Spleen (tissue), 7 donors: ENCODE data around the gene AKT2.

Experiments used
- POLR2A ChIP-seq, 3 donors: fragments of 450-650 bp; IDR thresholded peaks; one replicate each; pipeline ENCODE4 v1.5.1; 2017; ENCODE audit warnings: antibody characterized with exemption in 3 of 3, mild to moderate bottlenecking in 1 of 3
- POLR2AphosphoS5 ChIP-seq, 3 donors: sonication (generic); formaldehyde crosslinking; IDR thresholded peaks; one replicate each; pipeline ENCODE4 v1.5.1; 2017; ENCODE audit warnings: antibody characterized with exemption in 3 of 3
- TF ChIP-seq, protein P1 (sequence below), 11 experiments: fragments of 200-600 bp in 7 of 11; fragments of 450-650 bp in 4 of 11; sonication (generic) in 4 of 11; IDR thresholded peaks in 8 of 11; conservative IDR thresholded peaks in 3 of 11; 1 replicate in 7 of 11; 2 replicates in 4 of 11; pipeline versions ENCODE4 v1.4.0 to v1.8.0; 2016 to 2021; ENCODE audit warnings: antibody characterized with exemption in 11 of 11, inconsistent platforms in 4 of 11, mild to moderate bottlenecking in 1 of 11
- donor health status: DM: no; HTN: no; CAD: no; lungs with moderate emphysema.
- donor health status: DM: no; HTN: no; CAD: no.
- donor health status: DM: no; HTN: no; CAD: no.

DNA sequence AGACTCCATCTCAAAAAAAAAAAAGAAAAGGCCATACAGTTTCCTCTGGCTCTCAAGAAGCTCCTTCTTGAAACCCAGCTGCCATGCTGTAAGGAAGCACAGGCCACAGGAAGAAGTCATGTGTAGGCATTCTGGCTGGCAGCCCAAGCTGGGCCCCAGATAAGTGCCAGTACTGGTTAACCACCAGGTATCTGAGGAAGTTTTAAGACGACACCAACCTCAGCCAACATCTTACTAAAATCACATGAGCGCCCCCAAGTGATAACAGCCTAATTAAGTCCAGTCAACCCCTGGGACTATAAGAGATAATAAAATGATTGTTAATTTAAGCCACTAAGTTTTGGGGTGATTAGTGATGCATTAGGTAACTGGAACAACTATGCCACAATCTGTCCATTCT, 27.4 kb upstream of the AKT2 start:
- TF ChIP-seq, protein P1, sequence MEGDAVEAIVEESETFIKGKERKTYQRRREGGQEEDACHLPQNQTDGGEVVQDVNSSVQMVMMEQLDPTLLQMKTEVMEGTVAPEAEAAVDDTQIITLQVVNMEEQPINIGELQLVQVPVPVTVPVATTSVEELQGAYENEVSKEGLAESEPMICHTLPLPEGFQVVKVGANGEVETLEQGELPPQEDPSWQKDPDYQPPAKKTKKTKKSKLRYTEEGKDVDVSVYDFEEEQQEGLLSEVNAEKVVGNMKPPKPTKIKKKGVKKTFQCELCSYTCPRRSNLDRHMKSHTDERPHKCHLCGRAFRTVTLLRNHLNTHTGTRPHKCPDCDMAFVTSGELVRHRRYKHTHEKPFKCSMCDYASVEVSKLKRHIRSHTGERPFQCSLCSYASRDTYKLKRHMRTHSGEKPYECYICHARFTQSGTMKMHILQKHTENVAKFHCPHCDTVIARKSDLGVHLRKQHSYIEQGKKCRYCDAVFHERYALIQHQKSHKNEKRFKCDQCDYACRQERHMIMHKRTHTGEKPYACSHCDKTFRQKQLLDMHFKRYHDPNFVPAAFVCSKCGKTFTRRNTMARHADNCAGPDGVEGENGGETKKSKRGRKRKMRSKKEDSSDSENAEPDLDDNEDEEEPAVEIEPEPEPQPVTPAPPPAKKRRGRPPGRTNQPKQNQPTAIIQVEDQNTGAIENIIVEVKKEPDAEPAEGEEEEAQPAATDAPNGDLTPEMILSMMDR (IDR thresholded peaks at IDR 0.05 in 8 of 11, conservative IDR thresholded peaks at IDR 0.05 in 3 of 11), result no peak
- TF ChIP-seq POLR2A (IDR thresholded peaks at IDR 0.05), result no peak
- no peak for TF ChIP-seq POLR2AphosphoS5 (IDR thresholded peaks at IDR 0.05)
